AG04449 (cell line): ENCODE measurements around the gene APBA2.

Experiments
- CTCF ChIA-PET: fragments of 350-600 bp; formaldehyde crosslinking; extraction: SDS; loops from one replicate; lab custom pipeline; 2021; ENCODE audit warnings: antibody characterized with exemption; lab: Yijun Ruan, JAX
- POLR2A ChIA-PET: fragments of 400-600, 350-600 bp; formaldehyde crosslinking; extraction: SDS; loops from one replicate; lab custom pipeline; 2020; ENCODE audit warnings: antibody characterized with exemption, inconsistent platforms; lab: Yijun Ruan, JAX
- DNase-seq: peaks from one replicate; pipeline ENCODE4 v3.0.0-alpha.2; 2010; ENCODE audit warnings: low read depth, low spot score
- H3K4me3 ChIP-seq: 2 replicates; pipeline ENCODE4 v1.5.1; 2011; ENCODE audit warnings: low read depth, mild to moderate bottlenecking, control low read depth, low read length
- TF ChIP-seq, protein P1 (sequence below): IDR thresholded peaks from one replicate; pipeline ENCODE4 v1.5.1; 2011; ENCODE audit warnings: mild to moderate bottlenecking, moderate library complexity, low read length, control low read depth, inconsistent platforms; ENCODE audit not compliant: insufficient read depth; ENCODE audit errors: missing control alignments

APBA2 gene

DNA sequence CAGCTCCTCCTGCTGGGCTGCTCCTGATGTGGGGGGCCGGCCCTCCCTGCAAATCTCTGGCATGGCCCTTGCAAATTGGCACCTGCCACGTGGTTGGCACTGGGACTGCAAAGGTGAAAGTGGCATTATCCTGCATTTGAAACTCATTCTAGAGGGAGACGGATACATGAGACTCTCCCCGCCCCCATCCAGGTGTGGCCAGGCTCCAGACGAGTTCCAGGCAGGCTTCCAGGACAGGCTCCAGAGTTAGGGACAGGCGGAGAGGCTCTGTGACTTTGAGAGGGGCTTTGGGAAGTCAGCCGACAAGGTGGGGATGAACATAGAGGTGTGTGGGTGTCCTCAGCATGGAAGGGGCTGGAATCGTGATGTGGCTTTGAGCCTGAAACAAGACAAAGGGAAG, 178.5 kb downstream of the APBA2 start:
- DNase-seq, result no peak
- CTCF ChIA-PET, result no interaction called here
- H3K4me3 ChIP-seq, result no peak overlapping the region
- TF ChIP-seq, protein P1, sequence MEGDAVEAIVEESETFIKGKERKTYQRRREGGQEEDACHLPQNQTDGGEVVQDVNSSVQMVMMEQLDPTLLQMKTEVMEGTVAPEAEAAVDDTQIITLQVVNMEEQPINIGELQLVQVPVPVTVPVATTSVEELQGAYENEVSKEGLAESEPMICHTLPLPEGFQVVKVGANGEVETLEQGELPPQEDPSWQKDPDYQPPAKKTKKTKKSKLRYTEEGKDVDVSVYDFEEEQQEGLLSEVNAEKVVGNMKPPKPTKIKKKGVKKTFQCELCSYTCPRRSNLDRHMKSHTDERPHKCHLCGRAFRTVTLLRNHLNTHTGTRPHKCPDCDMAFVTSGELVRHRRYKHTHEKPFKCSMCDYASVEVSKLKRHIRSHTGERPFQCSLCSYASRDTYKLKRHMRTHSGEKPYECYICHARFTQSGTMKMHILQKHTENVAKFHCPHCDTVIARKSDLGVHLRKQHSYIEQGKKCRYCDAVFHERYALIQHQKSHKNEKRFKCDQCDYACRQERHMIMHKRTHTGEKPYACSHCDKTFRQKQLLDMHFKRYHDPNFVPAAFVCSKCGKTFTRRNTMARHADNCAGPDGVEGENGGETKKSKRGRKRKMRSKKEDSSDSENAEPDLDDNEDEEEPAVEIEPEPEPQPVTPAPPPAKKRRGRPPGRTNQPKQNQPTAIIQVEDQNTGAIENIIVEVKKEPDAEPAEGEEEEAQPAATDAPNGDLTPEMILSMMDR, result no peak
- POLR2A ChIA-PET, result no interaction called here

DNA sequence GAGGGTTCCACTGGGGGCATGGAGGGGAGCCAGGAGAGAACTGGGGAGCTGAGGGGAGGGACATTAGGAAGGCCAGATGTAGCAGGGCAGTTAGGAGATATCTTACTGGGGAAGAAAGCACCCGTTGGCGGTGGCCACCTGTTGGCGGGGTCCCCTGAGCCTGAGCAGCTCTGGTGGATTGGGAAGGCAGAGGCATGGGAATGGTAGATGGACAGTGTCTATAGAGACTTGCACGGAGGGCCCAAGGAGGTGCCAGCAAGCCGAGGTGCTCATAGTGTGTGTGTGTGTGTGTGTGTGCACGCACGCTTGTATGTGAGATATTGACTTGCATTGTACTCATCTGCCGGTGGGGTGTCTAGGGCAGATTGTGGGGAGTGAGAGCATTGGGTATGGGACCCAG, 179.0 kb downstream of the APBA2 start:
- ChIA-PET POLR2A (no interaction called here), CTCF (no interaction called here)
- no peak for DNase-seq
- TF ChIP-seq, protein P1, result no peak
- no peak overlapping the region for H3K4me3 ChIP-seq

DNA sequence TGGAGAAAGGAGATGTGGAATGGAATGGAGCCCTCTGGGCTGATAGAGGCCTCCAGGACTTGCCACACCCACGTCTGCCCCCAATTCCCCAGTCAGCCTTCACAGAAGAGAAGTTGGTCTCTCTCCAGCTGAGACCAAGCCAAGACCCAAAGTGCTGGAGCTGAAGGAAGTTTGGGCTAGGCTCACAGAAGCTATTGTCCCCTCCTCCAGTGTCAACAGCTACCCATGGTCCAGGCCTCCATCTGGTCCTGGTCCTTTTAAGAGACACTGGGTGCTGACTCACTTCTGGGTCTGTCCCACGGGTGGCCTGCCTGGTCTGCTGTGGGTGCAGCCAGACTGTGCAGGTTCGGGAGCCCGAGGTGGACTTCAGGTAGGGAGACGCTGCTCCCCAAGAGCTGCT, 179.8 kb downstream of the APBA2 start:
- POLR2A ChIA-PET, result no interaction called here
- no peak for DNase-seq
- TF ChIP-seq, protein P1, result no peak
- no peak overlapping the region for H3K4me3 ChIP-seq
- CTCF ChIA-PET, result no interaction called here

DNA sequence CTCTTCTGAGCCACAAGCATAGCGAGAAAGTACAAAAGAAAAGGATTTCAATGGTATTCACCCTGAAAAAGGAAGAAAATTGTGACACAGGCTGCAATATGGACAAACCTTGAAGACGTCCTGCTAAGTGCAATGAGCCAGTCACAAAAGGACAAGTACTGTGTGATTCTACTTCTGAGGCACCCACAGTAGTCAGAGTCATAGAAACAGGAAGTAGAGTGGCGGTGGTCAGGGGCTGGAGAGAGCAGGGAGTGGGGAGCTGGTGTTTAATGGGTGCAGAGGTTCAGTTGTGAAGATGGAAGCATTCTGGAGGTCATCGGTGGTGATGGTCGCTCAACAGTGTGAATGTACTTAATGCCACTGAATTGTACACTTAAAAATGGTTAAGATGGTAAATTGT, 180.5 kb downstream of the APBA2 start:
- CTCF ChIA-PET, result no interaction called here
- POLR2A ChIA-PET, result no interaction called here
- DNase-seq, result no peak
- no peak overlapping the region for H3K4me3 ChIP-seq
- TF ChIP-seq, protein P1, result no peak

DNA sequence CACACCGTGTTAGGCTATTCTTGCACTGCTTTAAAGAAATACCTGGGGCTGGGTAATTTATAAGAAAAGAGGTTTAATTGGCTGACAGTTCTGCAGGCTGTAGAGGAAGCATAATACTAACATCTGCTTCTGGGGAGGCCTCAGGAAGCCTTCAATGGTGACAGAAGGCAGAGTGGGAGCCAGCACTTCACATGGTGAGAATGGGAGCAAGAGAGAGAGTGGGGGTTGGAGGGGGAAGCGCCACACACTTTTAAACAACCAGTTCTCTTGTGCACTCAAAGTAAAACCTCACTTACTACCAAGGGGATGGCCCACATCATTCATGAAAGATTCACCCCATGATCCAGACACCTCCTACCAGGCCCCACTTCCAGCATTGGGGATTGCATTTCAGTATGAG, 181.1 kb downstream of the APBA2 start:
- DNase-seq, result no peak
- TF ChIP-seq, protein P1, result no peak
- ChIA-PET CTCF (no interaction called here), POLR2A (no interaction called here)
- no peak overlapping the region for H3K4me3 ChIP-seq

DNA sequence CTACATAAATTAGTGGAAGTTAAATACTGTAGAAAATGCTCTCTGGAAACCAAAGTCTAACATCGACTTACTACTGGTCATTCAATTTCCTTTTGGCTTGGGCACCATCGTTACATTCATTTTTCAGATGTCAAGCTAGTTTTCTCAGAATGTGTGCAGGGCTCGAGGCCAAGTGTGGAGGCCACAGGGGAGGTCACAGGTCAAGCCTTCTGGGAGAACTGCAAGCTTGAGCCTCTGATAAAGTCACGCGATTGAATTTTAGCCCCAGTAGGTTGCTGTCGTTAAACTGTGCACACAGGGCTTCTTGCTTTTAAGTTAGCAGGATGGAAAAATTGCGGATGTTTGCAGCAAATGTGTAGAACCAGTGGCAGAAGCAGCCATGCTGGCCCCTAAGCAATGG, 182.2 kb downstream of the APBA2 start:
- no peak for DNase-seq
- H3K4me3 ChIP-seq, result no peak overlapping the region
- ChIA-PET POLR2A (no interaction called here), CTCF (interaction anchor here (1.1 to 1.6 kb wide), 3 partner anchors 24 to 36 kb away, joined by 3 to 5 read pairs (median 4); no protein-coding TSS in a partner anchor)
- TF ChIP-seq, protein P1, result no peak
